ENCODE results near the gene TWIST2.

TWIST2 gene

DNA sequence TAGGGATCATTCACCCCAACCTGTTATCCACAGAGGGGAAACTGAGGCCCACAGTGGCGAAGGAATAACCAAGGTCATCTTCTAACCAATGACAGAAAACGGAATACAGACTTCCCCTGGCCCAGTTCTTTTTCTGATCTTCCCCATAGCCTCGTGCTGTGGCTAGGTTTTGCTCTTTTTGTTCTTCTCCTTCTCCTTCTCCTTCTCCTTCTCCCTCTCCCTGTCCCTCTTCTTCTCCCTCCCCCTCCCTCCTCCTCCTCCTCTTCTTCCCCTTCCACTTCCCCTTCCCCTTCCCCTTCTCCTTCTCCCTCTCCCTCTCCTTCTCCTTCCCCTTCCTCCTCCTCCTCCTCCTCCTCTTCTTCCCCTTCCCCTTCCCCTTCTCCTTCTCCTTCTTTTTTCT, 12.9 kb upstream of the TWIST2 start:
- peak in 1 of 2 experiments; percentile 13 for DNase-seq (ENCODE audit: low read depth in 1 of 2, low spot score in 1 of 2)
- Histone ChIP-seq H3K4me3 (replicated peaks; ENCODE audit: insufficient read depth, low read length) (no peak overlapping the region), H3K27ac (replicated peaks) (no peak overlapping the region), H3K27me3 (ENCODE audit: insufficient read depth, poor library complexity, severe bottlenecking) (no peaks in the 10 kb centered on the region)
- no peak for TF ChIP-seq REST (IDR thresholded peaks at IDR 0.05; ENCODE audit: insufficient replicate concordance, low read depth)

GRCh38 chr2:238835726-238836301, 12.1 kb upstream of the TWIST2 start:
- Histone ChIP-seq H3K27me3 (ENCODE audit: insufficient read depth, poor library complexity, severe bottlenecking) (no peaks in the 10 kb centered on the region), H3K27ac (replicated peaks) (no peak overlapping the region), H3K4me3 (replicated peaks; ENCODE audit: insufficient read depth, low read length) (no peak overlapping the region)
- no peak for DNase-seq (ENCODE audit: low read depth in 1 of 2, low spot score in 1 of 2)
- TF ChIP-seq POLR2AphosphoS5 (IDR thresholded peaks at IDR 0.05; ENCODE audit: low read depth) (no peak), GABPA (IDR thresholded peaks at IDR 0.05; ENCODE audit: low read depth) (no peak), SPI1 (IDR thresholded peaks at IDR 0.05; ENCODE audit: borderline replicate concordance, low read depth) (no peak), REST (IDR thresholded peaks at IDR 0.05; ENCODE audit: insufficient replicate concordance, low read depth) (no peak)
- TF ChIP-seq, protein P1, sequence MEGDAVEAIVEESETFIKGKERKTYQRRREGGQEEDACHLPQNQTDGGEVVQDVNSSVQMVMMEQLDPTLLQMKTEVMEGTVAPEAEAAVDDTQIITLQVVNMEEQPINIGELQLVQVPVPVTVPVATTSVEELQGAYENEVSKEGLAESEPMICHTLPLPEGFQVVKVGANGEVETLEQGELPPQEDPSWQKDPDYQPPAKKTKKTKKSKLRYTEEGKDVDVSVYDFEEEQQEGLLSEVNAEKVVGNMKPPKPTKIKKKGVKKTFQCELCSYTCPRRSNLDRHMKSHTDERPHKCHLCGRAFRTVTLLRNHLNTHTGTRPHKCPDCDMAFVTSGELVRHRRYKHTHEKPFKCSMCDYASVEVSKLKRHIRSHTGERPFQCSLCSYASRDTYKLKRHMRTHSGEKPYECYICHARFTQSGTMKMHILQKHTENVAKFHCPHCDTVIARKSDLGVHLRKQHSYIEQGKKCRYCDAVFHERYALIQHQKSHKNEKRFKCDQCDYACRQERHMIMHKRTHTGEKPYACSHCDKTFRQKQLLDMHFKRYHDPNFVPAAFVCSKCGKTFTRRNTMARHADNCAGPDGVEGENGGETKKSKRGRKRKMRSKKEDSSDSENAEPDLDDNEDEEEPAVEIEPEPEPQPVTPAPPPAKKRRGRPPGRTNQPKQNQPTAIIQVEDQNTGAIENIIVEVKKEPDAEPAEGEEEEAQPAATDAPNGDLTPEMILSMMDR (IDR thresholded peaks at IDR 0.05; ENCODE audit: insufficient read depth, low read length), result no peak

- H3K27ac ChIP-seq (replicated peaks), result no peak overlapping the region
- no peak for DNase-seq (ENCODE audit: low read depth in 1 of 2, low spot score in 1 of 2)
- TF ChIP-seq, protein P1 (IDR thresholded peaks at IDR 0.05; ENCODE audit: insufficient read depth, low read length), result no peak
- TF ChIP-seq REST (IDR thresholded peaks at IDR 0.05; ENCODE audit: insufficient replicate concordance, low read depth) (no peak), SPI1 (IDR thresholded peaks at IDR 0.05; ENCODE audit: borderline replicate concordance, low read depth) (no peak), GABPA (IDR thresholded peaks at IDR 0.05; ENCODE audit: low read depth) (no peak), POLR2AphosphoS5 (IDR thresholded peaks at IDR 0.05; ENCODE audit: low read depth) (no peak)
- no peaks in the 10 kb centered on the region for H3K27me3 ChIP-seq (ENCODE audit: insufficient read depth, poor library complexity, severe bottlenecking)
- no peak overlapping the region for H3K4me3 ChIP-seq (replicated peaks; ENCODE audit: insufficient read depth, low read length)
Measured at GRCh38 chr2:238838786-238839327, 9.0 kb upstream of the TWIST2 start.

All from HL-60 (cell line).